HG02798 (cell line): ENCODE data around the gene SMARCD2.
"Not testable (repeated sequence)": the region's sequence is repeated elsewhere in the genome, so short reads cannot be mapped to it uniquely, and the experiment has no call there.

ENCODE experiments used
- ATAC-seq: cut with Tn5 transposase; IDR thresholded peaks from one replicate; pipeline ENCODE4 v1.9.1; 2021; ENCODE audit warnings: mild to moderate bottlenecking; ENCODE audit not compliant: unreplicated experiment, poor library complexity

Gene SMARCD2

GRCh38 chr17:63817736-63818385 lies 24.6 kb downstream of the SMARCD2 start:
- no peak for ATAC-seq

- ATAC-seq = no peak
Measured at GRCh38 chr17:63816669-63817068, 25.8 kb downstream of the SMARCD2 start.

- no peak for ATAC-seq
Measured at GRCh38 chr17:63816123-63816522, 26.4 kb downstream of the SMARCD2 start.

GRCh38 chr17:63809970-63810369 lies 32.5 kb downstream of the SMARCD2 start:
- no peak for ATAC-seq

GRCh38 chr17:63805591-63805990 lies 36.9 kb downstream of the SMARCD2 start:
- no peak for ATAC-seq

GRCh38 chr17:63804328-63804727 lies 38.2 kb downstream of the SMARCD2 start:
- ATAC-seq = no peak

GRCh38 chr17:63800783-63801182 lies 41.7 kb downstream of the SMARCD2 start:
- ATAC-seq = no peak

GRCh38 chr17:63798572-63799106 lies 43.8 kb downstream of the SMARCD2 start:
- no peak for ATAC-seq

GRCh38 chr17:63796375-63796774 lies 46.1 kb downstream of the SMARCD2 start:
- ATAC-seq = not testable (repeated sequence)

- no peak for ATAC-seq
Measured at GRCh38 chr17:63792055-63792729, 50.3 kb downstream of the SMARCD2 start.

- ATAC-seq = no peak
Measured at GRCh38 chr17:63790057-63790456, 52.4 kb downstream of the SMARCD2 start.

- no peak for ATAC-seq
Measured at GRCh38 chr17:63786971-63787711, 55.3 kb downstream of the SMARCD2 start.

GRCh38 chr17:63786117-63786516 lies 56.4 kb downstream of the SMARCD2 start:
- ATAC-seq = no peak

- ATAC-seq = no peak
Measured at GRCh38 chr17:63785556-63785955, 56.9 kb downstream of the SMARCD2 start.

- ATAC-seq = no peak
Measured at GRCh38 chr17:63783522-63783921, 59.0 kb downstream of the SMARCD2 start.
